SK-N-SH treated with all-trans-retinoic acid at 6 μM for 48 hours (cell line): ENCODE results near the gene DCXR.

Experiments
- ATAC-seq: fragments of 200-7000 bp; cut with Tn5 transposase; 3 replicates; pipeline ENCODE4 v1.9.1; 2020; ENCODE audit warnings: mild to moderate bottlenecking, moderate library complexity
- ARNTL ChIP-seq: fragments of 450-650 bp; formaldehyde crosslinking; IDR thresholded peaks from 2 replicates; pipeline ENCODE4 v1.5.0; 2020; ENCODE audit warnings: low read depth, mild to moderate bottlenecking, moderate library complexity, borderline replicate concordance
- CSRNP3 ChIP-seq: fragments of 250-450 bp; sonication (Bioruptor Pico); IDR thresholded peaks from 2 replicates; pipeline ENCODE4 v1.5.1; 2021; ENCODE audit warnings: mild to moderate bottlenecking, moderate library complexity
- ESRRG ChIP-seq: fragments of 250-450 bp; sonication (Bioruptor Pico); IDR thresholded peaks from 2 replicates; pipeline ENCODE4 v1.6.1; 2021; ENCODE audit warnings: mild to moderate bottlenecking
- ISL1 ChIP-seq: fragments of 250-450 bp; sonication (Bioruptor Pico); IDR thresholded peaks from 2 replicates; pipeline ENCODE4 v2.1.2; 2022; ENCODE audit warnings: mild to moderate bottlenecking, moderate library complexity
- PATZ1 ChIP-seq: fragments of 250-450 bp; sonication (Bioruptor Pico); IDR thresholded peaks from 2 replicates; pipeline ENCODE4 v1.8.0; 2020; ENCODE audit warnings: mild to moderate bottlenecking, moderate library complexity, borderline replicate concordance
- POU6F1 ChIP-seq: fragments of 250-450 bp; sonication (Bioruptor Pico); IDR thresholded peaks from 2 replicates; pipeline ENCODE4 v1.8.0; 2021; ENCODE audit warnings: low read depth, mild to moderate bottlenecking, moderate library complexity, borderline replicate concordance
- RARB ChIP-seq: fragments of 250-450 bp; sonication (Bioruptor Pico); IDR thresholded peaks from 2 replicates; pipeline ENCODE4 v1.8.0; 2021; ENCODE audit warnings: mild to moderate bottlenecking, moderate library complexity
- SNAI2 ChIP-seq: fragments of 250-450 bp; sonication (Bioruptor Pico); IDR thresholded peaks from 2 replicates; pipeline ENCODE4 v1.5.0; 2020; ENCODE audit warnings: mild to moderate bottlenecking, moderate library complexity
- TSHZ2 ChIP-seq: fragments of 250-450 bp; sonication (Bioruptor Pico); IDR thresholded peaks from 2 replicates; pipeline ENCODE4 v1.5.0; 2020; ENCODE audit warnings: mild to moderate bottlenecking, moderate library complexity
- ZC3H10 ChIP-seq: fragments of 250-450 bp; sonication (Bioruptor Pico); IDR thresholded peaks from 2 replicates; pipeline ENCODE4 v1.5.1; 2021; ENCODE audit warnings: mild to moderate bottlenecking, moderate library complexity
- ZFP3 ChIP-seq: fragments of 250-450 bp; sonication (Bioruptor Pico); IDR thresholded peaks from 2 replicates; pipeline ENCODE4 v1.5.0; 2020; ENCODE audit warnings: mild to moderate bottlenecking, moderate library complexity
- ZFP30 ChIP-seq: fragments of 450-650 bp; formaldehyde crosslinking; IDR thresholded peaks from 2 replicates; pipeline ENCODE4 v1.5.0; 2022; ENCODE audit warnings: mild to moderate bottlenecking, moderate library complexity
- ZNF70 ChIP-seq: fragments of 450-650 bp; formaldehyde crosslinking; IDR thresholded peaks from 2 replicates; pipeline ENCODE4 v1.5.0; 2020; ENCODE audit warnings: mild to moderate bottlenecking, moderate library complexity

The DCXR gene

GRCh38 chr17:82008258-82008940, 29.1 kb downstream of the DCXR start (continued):
- no peak for TF ChIP-seq CSRNP3 (CRISPR knock-in tag)
- TF ChIP-seq ZFP30 (CRISPR knock-in tag): no peak

- ATAC-seq: no peak
- TF ChIP-seq ISL1 (CRISPR knock-in tag): no peak
- TF ChIP-seq ARNTL (CRISPR knock-in tag): no peak
- no peak for TF ChIP-seq TSHZ2 (CRISPR knock-in tag)
- no peak for TF ChIP-seq ZC3H10 (CRISPR knock-in tag)
- no peak for TF ChIP-seq RARB (CRISPR knock-in tag)
- TF ChIP-seq ZFP3: no peak
- TF ChIP-seq ESRRG: no peak
- TF ChIP-seq SNAI2 (CRISPR knock-in tag): no peak
- TF ChIP-seq CSRNP3 (CRISPR knock-in tag): no peak
- TF ChIP-seq, all 23 proteins: peak for 0
Measured at GRCh38 chr17:82007495-82008257, 29.8 kb downstream of the DCXR start.

GRCh38 chr17:82007228-82007494, 30.3 kb downstream of the DCXR start:
- TF ChIP-seq POU6F1 (CRISPR knock-in tag) (no peak), SNAI2 (CRISPR knock-in tag) (no peak), ISL1 (CRISPR knock-in tag) (no peak), ZFP3 (no peak), ZC3H10 (CRISPR knock-in tag) (no peak), ESRRG (no peak), ZFP30 (CRISPR knock-in tag) (no peak), ZNF70 (CRISPR knock-in tag) (no peak), ARNTL (CRISPR knock-in tag) (no peak)
- no peak for ATAC-seq

- TF ChIP-seq PATZ1: peak; percentile 63; the same call in 1 of the 2 replicates
- TF ChIP-seq ZFP30 (CRISPR knock-in tag): no peak
- no peak for TF ChIP-seq CSRNP3 (CRISPR knock-in tag)
- peak; percentile 48 for ATAC-seq
Measured at GRCh38 chr17:82006468-82007227, 30.8 kb downstream of the DCXR start.
